Mesothelial cell of epicardium (in vitro differentiated cells): ENCODE measurements around the gene DTL. TPM values are rescaled to one million over a fixed set of nuclear protein-coding genes. Genes with fewer than 3 reads are reported as not detected.
A peak's percentile ranks its signal among the peaks of the same experiment; 100 is the strongest.

Source experiments
- DNase-seq, 2 experiments: peaks; one replicate each; pipeline ENCODE4 v3.0.0; 2021; ENCODE audit warnings: low spot score in 2 of 2; ENCODE audit not compliant: unreplicated experiment in 2 of 2
- H3K27ac Mint-ChIP-seq: 2 replicates; pipeline ENCODE4 v1.8.0; 2021; ENCODE audit warnings: mixed read lengths
- H3K27me3 Mint-ChIP-seq: 2 replicates; pipeline ENCODE4 v1.8.0; 2021; ENCODE audit warnings: low read depth, mixed read lengths
- H3K36me3 Mint-ChIP-seq: 2 replicates; pipeline ENCODE4 v1.8.0; 2021; ENCODE audit warnings: mixed read lengths
- H3K4me1 Mint-ChIP-seq: 2 replicates; pipeline ENCODE4 v1.8.0; 2021; ENCODE audit warnings: mixed read lengths
- H3K4me3 Mint-ChIP-seq: 2 replicates; pipeline ENCODE4 v1.8.0; 2021; ENCODE audit warnings: mild to moderate bottlenecking, moderate library complexity, mixed read lengths
- H3K9me3 Mint-ChIP-seq: 2 replicates; pipeline ENCODE4 v1.8.0; 2021; ENCODE audit warnings: mixed read lengths
- CTCF ChIP-seq: fragments of 200-600 bp; sonication (generic); IDR thresholded peaks from one replicate; pipeline ENCODE4 v1.5.0; 2021; ENCODE audit warnings: antibody characterized with exemption; ENCODE audit not compliant: unreplicated experiment
- total RNA-seq: library from RNA; stranded (reverse); gene quantifications from 3 replicates; pipeline ENCODE4 v1.2.1, GENCODE V29; 2021

The DTL gene
- total RNA-seq, 1 donor from 2014 or later = 12.7 TPM

GRCh38 chr1:212055333-212055732, 19.8 kb downstream of the DTL start:
- peaks cover 67% of the 10 kb centered on the region for H3K36me3 Mint-ChIP-seq
- no peak for TF ChIP-seq CTCF
- no peaks in the 10 kb centered on the region for H3K4me1 Mint-ChIP-seq
- no peak overlapping the region for H3K27ac Mint-ChIP-seq
- no peaks in the 10 kb centered on the region for H3K27me3 Mint-ChIP-seq
- peaks cover 43% of the 10 kb centered on the region for H3K9me3 Mint-ChIP-seq
- no peak overlapping the region for H3K4me3 Mint-ChIP-seq
- no peak for DNase-seq

- no peaks in the 10 kb centered on the region for H3K27me3 Mint-ChIP-seq
- DNase-seq = no peak
- H3K36me3 Mint-ChIP-seq = peaks cover 40% of the 10 kb centered on the region
- no peak overlapping the region for H3K27ac Mint-ChIP-seq
- TF ChIP-seq CTCF = no peak
- H3K4me3 Mint-ChIP-seq = no peak overlapping the region
- H3K4me1 Mint-ChIP-seq = no peaks in the 10 kb centered on the region
- H3K9me3 Mint-ChIP-seq = peaks cover 42% of the 10 kb centered on the region
These were observed 25.3 kb downstream of the DTL start for GRCh38 chr1:212060632-212061472.

- TF ChIP-seq CTCF = peak; percentile 95
- H3K27ac Mint-ChIP-seq = no peak overlapping the region
- H3K36me3 Mint-ChIP-seq = peaks cover 19% of the 10 kb centered on the region
- no peak overlapping the region for H3K4me3 Mint-ChIP-seq
- no peaks in the 10 kb centered on the region for H3K4me1 Mint-ChIP-seq
- peaks cover 22% of the 10 kb centered on the region for H3K9me3 Mint-ChIP-seq
- no peak for DNase-seq
- H3K27me3 Mint-ChIP-seq = no peaks in the 10 kb centered on the region
These were observed 27.4 kb downstream of the DTL start for GRCh38 chr1:212062832-212063438.

- Mint-ChIP-seq H3K27ac (no peak overlapping the region), H3K36me3 (peaks cover 2% of the 10 kb centered on the region), H3K4me3 (no peak overlapping the region), H3K27me3 (no peaks in the 10 kb centered on the region), H3K9me3 (no peaks in the 10 kb centered on the region), H3K4me1 (no peaks in the 10 kb centered on the region)
- no peak for TF ChIP-seq CTCF
- no peak for DNase-seq
These were observed 32.2 kb downstream of the DTL start for GRCh38 chr1:212067787-212068186.

- H3K4me1 Mint-ChIP-seq = no peaks in the 10 kb centered on the region
- H3K27me3 Mint-ChIP-seq = no peaks in the 10 kb centered on the region
- no peak overlapping the region for H3K27ac Mint-ChIP-seq
- H3K9me3 Mint-ChIP-seq = no peaks in the 10 kb centered on the region
- H3K36me3 Mint-ChIP-seq = peaks cover 5% of the 10 kb centered on the region
- no peak for DNase-seq
- peak; percentile 56 for TF ChIP-seq CTCF
- no peak overlapping the region for H3K4me3 Mint-ChIP-seq
These were observed 35.3 kb downstream of the DTL start for GRCh38 chr1:212070720-212071302.
